GM21381 (cell line): Measurements from ENCODE around the gene USP48.
"Not testable (repeated sequence)": the region's sequence is repeated elsewhere in the genome, so short reads cannot be mapped to it uniquely, and the experiment has no call there.

Experiments used
- ATAC-seq: cut with Tn5 transposase; IDR thresholded peaks from one replicate; pipeline ENCODE4 v1.9.1; 2021; ENCODE audit warnings: mild to moderate bottlenecking, moderate library complexity; ENCODE audit not compliant: unreplicated experiment

The USP48 gene

GRCh38 chr1:21814981-21815582, 32.1 kb upstream of the USP48 start:
- no peak for ATAC-seq

GRCh38 chr1:21814241-21814918, 31.4 kb upstream of the USP48 start:
- ATAC-seq = no peak

- no peak for ATAC-seq
These were observed 30.6 kb upstream of the USP48 start for GRCh38 chr1:21813542-21813941.

- no peak for ATAC-seq
These were observed 28.9 kb upstream of the USP48 start, which contains the start of gene LDLRAD2 for GRCh38 chr1:21811875-21812305. Gene LDLRAD2 (plus strand): TSS chr1:21812265. CDS start chr1:21812452, 187 bp downstream.

- no peak for ATAC-seq
These were observed 21.6 kb upstream of the USP48 start for GRCh38 chr1:21804536-21804935.

- no peak for ATAC-seq
These were observed 18.2 kb upstream of the USP48 start for GRCh38 chr1:21801100-21801499.

GRCh38 chr1:21799730-21800129, 16.8 kb upstream of the USP48 start:
- ATAC-seq = no peak

- ATAC-seq = no peak
These were observed 12.1 kb upstream of the USP48 start for GRCh38 chr1:21795075-21795474.

- ATAC-seq = no peak
These were observed 11.7 kb upstream of the USP48 start for GRCh38 chr1:21794656-21795055.

GRCh38 chr1:21793104-21793503, 10.2 kb upstream of the USP48 start:
- no peak for ATAC-seq

GRCh38 chr1:21786640-21787039, 3.7 kb upstream of the USP48 start:
- no peak for ATAC-seq

GRCh38 chr1:21785764-21786163, 2.8 kb upstream of the USP48 start:
- not testable (repeated sequence) for ATAC-seq

- ATAC-seq = no peak
These were observed 992 bp upstream of the USP48 start for GRCh38 chr1:21783679-21784603.

- peak; percentile 28 for ATAC-seq
These were observed 541 bp downstream of the USP48 start for GRCh38 chr1:21782349-21782867.

GRCh38 chr1:21781815-21782348, 1.1 kb downstream of the USP48 start:
- peak; percentile 16 for ATAC-seq

- peak; percentile 23 for ATAC-seq
These were observed 3.1 kb downstream of the USP48 start for GRCh38 chr1:21779613-21780521.

- ATAC-seq = no peak
These were observed 4.6 kb downstream of the USP48 start for GRCh38 chr1:21778405-21778727.

- ATAC-seq = not testable (repeated sequence)
These were observed 6.0 kb downstream of the USP48 start for GRCh38 chr1:21776925-21777324.

- no peak for ATAC-seq
These were observed 6.9 kb downstream of the USP48 start for GRCh38 chr1:21775985-21776562.

- no peak for ATAC-seq
These were observed 7.4 kb downstream of the USP48 start for GRCh38 chr1:21775550-21775914.
